Nephron progenitor cell (in vitro differentiated cells): ENCODE measurements around the gene AFDN.

ENCODE experiments used
- DNase-seq: peaks from one replicate; pipeline ENCODE4 v3.0.0; 2021
- H3K27ac Mint-ChIP-seq: 2 replicates; pipeline ENCODE4 v1.8.0; 2021; ENCODE audit warnings: mild to moderate bottlenecking, moderate library complexity, mixed read lengths
- H3K27me3 Mint-ChIP-seq: 2 replicates; pipeline ENCODE4 v1.8.0; 2021; ENCODE audit warnings: mild to moderate bottlenecking, low read depth, mixed read lengths; ENCODE audit not compliant: poor library complexity
- H3K36me3 Mint-ChIP-seq: 2 replicates; pipeline ENCODE4 v1.8.0; 2021; ENCODE audit warnings: low read depth, mixed read lengths
- H3K4me1 Mint-ChIP-seq: 2 replicates; pipeline ENCODE4 v1.8.0; 2021; ENCODE audit warnings: mixed read lengths
- H3K4me3 Mint-ChIP-seq: 2 replicates; pipeline ENCODE4 v1.8.0; 2021; ENCODE audit warnings: mild to moderate bottlenecking, moderate library complexity, mixed read lengths
- H3K9me3 Mint-ChIP-seq: 2 replicates; pipeline ENCODE4 v1.8.0; 2021; ENCODE audit warnings: mild to moderate bottlenecking, moderate library complexity, mixed read lengths
- TF ChIP-seq, protein P1 (sequence below): fragments of 200-600 bp; sonication (generic); IDR thresholded peaks from 2 replicates; pipeline ENCODE4 v1.5.0; 2021; ENCODE audit warnings: antibody characterized with exemption

Gene AFDN

DNA sequence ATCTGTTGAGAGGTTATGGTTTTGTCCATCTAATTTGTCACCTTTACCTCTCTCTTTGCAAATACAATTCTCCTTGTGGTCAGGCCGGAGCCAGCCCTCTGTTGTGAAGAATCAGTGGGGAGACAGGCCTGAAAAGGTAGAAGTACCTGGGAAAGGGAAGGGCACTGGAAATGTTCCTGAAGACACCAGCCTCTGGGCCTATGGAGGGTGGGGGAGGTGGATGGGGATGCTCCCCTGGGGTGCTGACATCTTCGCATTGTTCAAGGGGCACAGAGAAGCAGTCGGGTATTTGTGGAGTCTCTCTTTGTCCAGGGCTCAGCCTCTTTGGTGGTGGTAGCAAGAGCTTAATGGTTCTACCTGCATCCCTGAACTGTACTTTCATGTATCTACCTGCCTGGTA lies 24.4 kb upstream of the AFDN start:
- Mint-ChIP-seq H3K9me3 (no peaks in the 10 kb centered on the region), H3K27me3 (peaks cover 16% of the 10 kb centered on the region), H3K4me1 (peaks cover 32% of the 10 kb centered on the region), H3K27ac (no peak overlapping the region), H3K4me3 (no peak overlapping the region), H3K36me3 (no peaks in the 10 kb centered on the region)
- no peak for DNase-seq
- TF ChIP-seq, protein P1, sequence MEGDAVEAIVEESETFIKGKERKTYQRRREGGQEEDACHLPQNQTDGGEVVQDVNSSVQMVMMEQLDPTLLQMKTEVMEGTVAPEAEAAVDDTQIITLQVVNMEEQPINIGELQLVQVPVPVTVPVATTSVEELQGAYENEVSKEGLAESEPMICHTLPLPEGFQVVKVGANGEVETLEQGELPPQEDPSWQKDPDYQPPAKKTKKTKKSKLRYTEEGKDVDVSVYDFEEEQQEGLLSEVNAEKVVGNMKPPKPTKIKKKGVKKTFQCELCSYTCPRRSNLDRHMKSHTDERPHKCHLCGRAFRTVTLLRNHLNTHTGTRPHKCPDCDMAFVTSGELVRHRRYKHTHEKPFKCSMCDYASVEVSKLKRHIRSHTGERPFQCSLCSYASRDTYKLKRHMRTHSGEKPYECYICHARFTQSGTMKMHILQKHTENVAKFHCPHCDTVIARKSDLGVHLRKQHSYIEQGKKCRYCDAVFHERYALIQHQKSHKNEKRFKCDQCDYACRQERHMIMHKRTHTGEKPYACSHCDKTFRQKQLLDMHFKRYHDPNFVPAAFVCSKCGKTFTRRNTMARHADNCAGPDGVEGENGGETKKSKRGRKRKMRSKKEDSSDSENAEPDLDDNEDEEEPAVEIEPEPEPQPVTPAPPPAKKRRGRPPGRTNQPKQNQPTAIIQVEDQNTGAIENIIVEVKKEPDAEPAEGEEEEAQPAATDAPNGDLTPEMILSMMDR, result no peak

DNA sequence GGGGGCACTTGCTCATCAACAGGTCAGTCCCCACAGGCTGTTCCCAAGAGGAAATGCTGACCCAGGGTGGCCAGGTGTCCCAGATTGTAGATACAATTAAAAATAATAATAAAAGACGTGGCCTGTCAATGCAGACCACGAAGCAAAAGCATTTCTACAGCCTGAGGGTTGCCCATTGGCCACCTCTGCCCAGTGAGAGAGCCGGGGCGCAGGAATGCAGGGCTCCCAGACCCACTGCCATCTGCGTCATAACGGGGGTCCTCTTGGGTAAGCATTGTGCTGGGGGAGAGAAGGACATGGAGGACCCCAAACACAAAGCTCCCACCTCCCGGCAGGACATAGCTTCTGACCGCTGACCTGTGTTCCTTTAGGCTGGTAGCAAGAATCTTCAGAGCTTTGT lies 22.9 kb upstream of the AFDN start:
- H3K4me1 Mint-ChIP-seq, result peaks cover 21% of the 10 kb centered on the region
- TF ChIP-seq, protein P1, result no peak
- H3K4me3 Mint-ChIP-seq, result no peak overlapping the region
- H3K9me3 Mint-ChIP-seq, result no peaks in the 10 kb centered on the region
- no peaks in the 10 kb centered on the region for H3K36me3 Mint-ChIP-seq
- no peak overlapping the region for H3K27ac Mint-ChIP-seq
- peaks cover 6% of the 10 kb centered on the region for H3K27me3 Mint-ChIP-seq
- no peak for DNase-seq

GRCh38 chr6:167804281-167805013 lies 22.3 kb upstream of the AFDN start:
- no peak for DNase-seq
- peaks cover 6% of the 10 kb centered on the region for H3K27me3 Mint-ChIP-seq
- H3K36me3 Mint-ChIP-seq, result no peaks in the 10 kb centered on the region
- H3K9me3 Mint-ChIP-seq, result no peaks in the 10 kb centered on the region
- H3K4me3 Mint-ChIP-seq, result no peak overlapping the region
- TF ChIP-seq, protein P1, result no peak
- peaks cover 14% of the 10 kb centered on the region for H3K4me1 Mint-ChIP-seq
- H3K27ac Mint-ChIP-seq, result no peak overlapping the region

GRCh38 chr6:167805349-167806060 lies 21.2 kb upstream of the AFDN start:
- H3K4me1 Mint-ChIP-seq, result peaks cover 9% of the 10 kb centered on the region
- no peak overlapping the region for H3K27ac Mint-ChIP-seq
- H3K4me3 Mint-ChIP-seq, result no peak overlapping the region

DNA sequence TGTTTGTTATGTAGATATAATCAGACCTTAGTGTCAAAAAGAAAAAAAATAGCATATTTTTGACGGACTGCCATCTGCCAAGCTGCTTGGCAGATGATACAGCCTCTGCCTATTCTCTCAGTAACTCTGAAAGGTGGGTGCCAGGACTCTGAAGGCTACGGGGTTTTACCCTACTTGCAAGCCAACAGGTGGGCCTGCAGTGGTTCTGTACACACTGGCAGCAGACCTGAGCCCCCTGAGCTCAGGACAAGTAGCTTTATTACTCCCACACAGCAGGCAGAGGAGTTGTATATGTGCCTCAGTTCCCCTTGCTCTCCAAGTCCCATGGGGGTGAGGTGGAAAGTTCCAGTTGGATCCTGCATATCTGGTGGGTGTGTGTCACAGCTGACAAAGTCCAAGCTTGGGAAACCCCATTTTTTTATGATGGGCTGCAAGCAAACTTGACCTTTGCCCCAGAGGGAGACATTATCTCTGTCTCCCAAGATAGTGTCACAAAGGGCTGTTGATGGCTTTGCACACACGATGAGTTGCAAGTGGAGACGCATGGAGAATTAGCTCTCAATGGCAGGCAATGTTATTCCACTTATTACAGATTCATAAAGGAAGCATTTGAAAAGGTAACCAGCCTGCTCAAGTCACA lies 20.5 kb upstream of the AFDN start:
- peaks cover 4% of the 10 kb centered on the region for H3K27me3 Mint-ChIP-seq
- no peak overlapping the region for H3K27ac Mint-ChIP-seq
- DNase-seq, result no peak

More at GRCh38 chr6:167805349-167806060, 21.2 kb upstream of the AFDN start:
- Mint-ChIP-seq H3K36me3 (no peaks in the 10 kb centered on the region), H3K9me3 (no peaks in the 10 kb centered on the region), H3K27me3 (peaks cover 6% of the 10 kb centered on the region)
- TF ChIP-seq, protein P1, result no peak
- DNase-seq, result no peak

More for the DNA sequence above, 20.5 kb upstream of the AFDN start:
- Mint-ChIP-seq H3K4me3 (no peak overlapping the region), H3K36me3 (no peaks in the 10 kb centered on the region), H3K4me1 (peaks cover 7% of the 10 kb centered on the region), H3K9me3 (no peaks in the 10 kb centered on the region)
- TF ChIP-seq, protein P1, result no peak
